ENCODE measurements around the gene KCNJ12. TPM values are rescaled to one million over a fixed set of nuclear protein-coding genes. Genes with fewer than 3 reads are reported as not detected.

KCNJ12 gene
- polyA plus RNA-seq, 2 of the 4 experiments (the other 2 are of a cell fraction), result 0.34 to 0.44 TPM

DNA sequence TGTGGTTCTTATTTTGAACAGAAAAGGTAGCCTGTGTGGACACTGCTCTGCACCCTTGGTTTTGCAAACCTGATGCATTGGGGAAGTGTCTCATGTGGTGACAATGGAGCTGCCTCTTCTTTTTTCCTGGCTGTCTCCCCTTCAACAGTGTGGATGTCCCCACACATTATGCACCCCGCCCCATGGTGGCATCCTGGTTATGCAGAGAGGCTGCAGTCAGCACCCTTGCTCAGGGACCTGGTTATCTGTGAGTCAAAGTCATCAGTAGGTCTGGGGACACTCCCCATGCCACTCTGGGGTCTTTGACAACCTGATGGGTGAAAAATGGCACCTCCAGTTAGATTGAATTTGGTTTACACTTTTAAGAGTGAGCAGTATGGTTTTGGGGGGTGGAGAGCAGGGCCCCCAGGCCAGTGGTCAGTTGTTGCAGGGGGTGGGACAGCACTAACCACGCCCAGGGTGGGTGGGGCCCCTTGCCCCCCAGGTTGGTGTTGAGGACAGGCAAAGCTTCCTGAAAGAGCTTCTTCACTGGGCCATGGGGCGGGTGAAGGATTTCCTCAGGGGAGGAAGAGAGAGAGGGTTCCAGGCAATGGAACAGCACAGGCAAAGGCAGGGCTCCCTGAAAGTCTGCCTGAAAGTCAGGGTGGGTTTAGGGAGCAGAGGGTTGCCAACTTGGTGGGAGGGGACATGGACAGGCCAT lies 24.6 kb upstream of the KCNJ12 start:
- CTCF ChIA-PET, result no interaction called here
- no peak for TF ChIP-seq NR3C1 (IDR thresholded peaks at IDR 0.05)
- no peak for TF ChIP-seq KDM5A (IDR thresholded peaks at IDR 0.05)
- TF ChIP-seq ESRRA (IDR thresholded peaks at IDR 0.05; ENCODE audit: borderline replicate concordance, low read length), result no peak
- TF ChIP-seq HOXB13 (CRISPR knock-in tag; IDR thresholded peaks at IDR 0.05; ENCODE audit: low read depth), result no peak
- TF ChIP-seq RNF2 (IDR thresholded peaks at IDR 0.05; ENCODE audit: borderline replicate concordance, low read depth), result no peak
- TF ChIP-seq EHMT2 (IDR thresholded peaks at IDR 0.05; ENCODE audit: low read depth), result no peak
- TF ChIP-seq, protein P1, sequence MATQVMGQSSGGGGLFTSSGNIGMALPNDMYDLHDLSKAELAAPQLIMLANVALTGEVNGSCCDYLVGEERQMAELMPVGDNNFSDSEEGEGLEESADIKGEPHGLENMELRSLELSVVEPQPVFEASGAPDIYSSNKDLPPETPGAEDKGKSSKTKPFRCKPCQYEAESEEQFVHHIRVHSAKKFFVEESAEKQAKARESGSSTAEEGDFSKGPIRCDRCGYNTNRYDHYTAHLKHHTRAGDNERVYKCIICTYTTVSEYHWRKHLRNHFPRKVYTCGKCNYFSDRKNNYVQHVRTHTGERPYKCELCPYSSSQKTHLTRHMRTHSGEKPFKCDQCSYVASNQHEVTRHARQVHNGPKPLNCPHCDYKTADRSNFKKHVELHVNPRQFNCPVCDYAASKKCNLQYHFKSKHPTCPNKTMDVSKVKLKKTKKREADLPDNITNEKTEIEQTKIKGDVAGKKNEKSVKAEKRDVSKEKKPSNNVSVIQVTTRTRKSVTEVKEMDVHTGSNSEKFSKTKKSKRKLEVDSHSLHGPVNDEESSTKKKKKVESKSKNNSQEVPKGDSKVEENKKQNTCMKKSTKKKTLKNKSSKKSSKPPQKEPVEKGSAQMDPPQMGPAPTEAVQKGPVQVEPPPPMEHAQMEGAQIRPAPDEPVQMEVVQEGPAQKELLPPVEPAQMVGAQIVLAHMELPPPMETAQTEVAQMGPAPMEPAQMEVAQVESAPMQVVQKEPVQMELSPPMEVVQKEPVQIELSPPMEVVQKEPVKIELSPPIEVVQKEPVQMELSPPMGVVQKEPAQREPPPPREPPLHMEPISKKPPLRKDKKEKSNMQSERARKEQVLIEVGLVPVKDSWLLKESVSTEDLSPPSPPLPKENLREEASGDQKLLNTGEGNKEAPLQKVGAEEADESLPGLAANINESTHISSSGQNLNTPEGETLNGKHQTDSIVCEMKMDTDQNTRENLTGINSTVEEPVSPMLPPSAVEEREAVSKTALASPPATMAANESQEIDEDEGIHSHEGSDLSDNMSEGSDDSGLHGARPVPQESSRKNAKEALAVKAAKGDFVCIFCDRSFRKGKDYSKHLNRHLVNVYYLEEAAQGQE (IDR thresholded peaks at IDR 0.05), result no peak
- TF ChIP-seq EHF (CRISPR knock-in tag; IDR thresholded peaks at IDR 0.05), result no peak
- no peak for TF ChIP-seq RAD21 (conservative IDR thresholded peaks at IDR 0.05 in 1 of 2, IDR thresholded peaks at IDR 0.05 in 1 of 2)
- TF ChIP-seq TFCP2L1 (CRISPR knock-in tag; IDR thresholded peaks at IDR 0.05), result no peak
- no peak for TF ChIP-seq RARB (CRISPR knock-in tag; IDR thresholded peaks at IDR 0.05)
- TF ChIP-seq JUNB (IDR thresholded peaks at IDR 0.05), result no peak
- TF ChIP-seq EP300 (IDR thresholded peaks at IDR 0.05), result no peak
- TF ChIP-seq NFE2L2 (conservative IDR thresholded peaks at IDR 0.05; ENCODE audit: low read length), result no peak
- TF ChIP-seq HOXA7 (CRISPR knock-in tag; IDR thresholded peaks at IDR 0.05), result no peak
- no peak for TF ChIP-seq HOXB5 (CRISPR knock-in tag; IDR thresholded peaks at IDR 0.05)
- TF ChIP-seq, protein P2, sequence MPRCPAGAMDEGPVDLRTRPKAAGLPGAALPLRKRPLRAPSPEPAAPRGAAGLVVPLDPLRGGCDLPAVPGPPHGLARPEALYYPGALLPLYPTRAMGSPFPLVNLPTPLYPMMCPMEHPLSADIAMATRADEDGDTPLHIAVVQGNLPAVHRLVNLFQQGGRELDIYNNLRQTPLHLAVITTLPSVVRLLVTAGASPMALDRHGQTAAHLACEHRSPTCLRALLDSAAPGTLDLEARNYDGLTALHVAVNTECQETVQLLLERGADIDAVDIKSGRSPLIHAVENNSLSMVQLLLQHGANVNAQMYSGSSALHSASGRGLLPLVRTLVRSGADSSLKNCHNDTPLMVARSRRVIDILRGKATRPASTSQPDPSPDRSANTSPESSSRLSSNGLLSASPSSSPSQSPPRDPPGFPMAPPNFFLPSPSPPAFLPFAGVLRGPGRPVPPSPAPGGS (IDR thresholded peaks at IDR 0.05), result no peak
- Histone ChIP-seq H3K4me1 (0 out of 3 replicates have a peak, but pooled peaks cover 4% of the 10 kb centered on the region), H3K27ac (no peak overlapping the region), H3K4me2 (no peak overlapping the region), H3K9me3 (no peaks in the 10 kb centered on the region), H3K4me3 (no peak overlapping the region)
- WGBS (ENCODE audit: missing lambda C conversion rate), result 56% methylated on average over 3 of the region's 3 CpGs
- POLR2A ChIA-PET, result no interaction called here
- DNase-seq (ENCODE audit: low read depth in 1 of 2, low spot score in 1 of 2) (no peak), ATAC-seq (no peak), FAIRE-seq (peak; percentile 18)

DNA sequence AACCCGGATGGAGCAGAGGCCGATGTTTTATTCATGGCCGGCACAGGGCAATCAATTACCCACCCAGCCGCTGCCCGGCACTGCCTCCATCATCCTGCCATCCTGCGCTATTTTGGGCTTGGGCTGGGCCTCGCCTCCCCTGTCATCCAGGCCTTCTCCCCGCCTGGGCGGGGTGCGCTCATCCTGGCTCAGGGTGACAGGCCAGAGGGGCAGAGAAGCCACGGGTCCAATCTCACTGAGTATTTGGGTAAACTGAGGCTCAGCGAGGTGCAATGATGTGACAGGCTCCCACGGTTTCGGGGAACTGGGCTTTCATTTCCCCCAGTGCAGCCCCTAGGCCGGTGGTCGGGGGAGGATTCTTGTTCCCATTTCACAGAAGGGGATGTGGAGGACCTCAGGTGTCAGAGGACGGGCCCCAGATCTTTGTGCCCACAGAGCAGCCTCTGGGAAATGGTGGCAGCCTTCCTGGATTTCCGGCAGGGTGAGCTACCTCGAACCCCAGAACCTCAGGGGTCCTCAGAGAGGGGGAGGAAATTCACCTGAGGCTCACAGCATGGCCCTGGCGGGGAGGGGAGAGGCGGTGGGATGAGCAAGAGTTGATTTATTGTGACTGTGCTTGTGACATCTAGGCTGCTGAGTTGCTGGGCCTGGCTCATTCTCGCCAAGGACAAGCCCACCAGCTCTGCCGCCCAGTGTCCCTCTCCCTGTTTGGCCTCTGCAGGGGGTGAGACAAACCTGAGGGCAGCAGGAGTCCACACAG lies 23.8 kb upstream of the KCNJ12 start:
- FAIRE-seq, result no peak
- POLR2A ChIA-PET, result no interaction called here
- CTCF ChIA-PET, result interaction anchor here (0.6 kb wide), 1 partner anchor 67 kb away, joined by 3 read pairs; no protein-coding TSS in a partner anchor
- Histone ChIP-seq H3K9me3 (no peaks in the 10 kb centered on the region), H3K4me3 (no peak overlapping the region), H3K4me1 (0 out of 3 replicates have a peak, but pooled peaks cover 4% of the 10 kb centered on the region), H3K27ac (no peak overlapping the region), H3K4me2 (no peak overlapping the region)
- 79% methylated on average over 22 of the region's 23 CpGs for WGBS (ENCODE audit: missing lambda C conversion rate)
- no peak for DNase-seq (ENCODE audit: low read depth in 1 of 2, low spot score in 1 of 2)
- no peak for ATAC-seq
- TF ChIP-seq ZSCAN20 (CRISPR knock-in tag; IDR thresholded peaks at IDR 0.05) (no peak), CHD4 (IDR thresholded peaks at IDR 0.05; ENCODE audit: borderline replicate concordance) (no peak), PHF8 (IDR thresholded peaks at IDR 0.05; ENCODE audit: borderline replicate concordance, low read depth) (no peak), SREBF2 (IDR thresholded peaks at IDR 0.05) (no peak), FOXS1 (CRISPR knock-in tag; IDR thresholded peaks at IDR 0.05) (no peak), RAD21 (conservative IDR thresholded peaks at IDR 0.05 in 1 of 2, IDR thresholded peaks at IDR 0.05 in 1 of 2) (no peak), MAZ (IDR thresholded peaks at IDR 0.05; ENCODE audit: borderline replicate concordance, low read depth, low read length) (no peak), TP53 (CRISPR knock-in tag; IDR thresholded peaks at IDR 0.05) (no peak), ZFP36 (IDR thresholded peaks at IDR 0.05; ENCODE audit: borderline replicate concordance, partially characterized antibody) (no peak)
- TF ChIP-seq, protein P3, sequence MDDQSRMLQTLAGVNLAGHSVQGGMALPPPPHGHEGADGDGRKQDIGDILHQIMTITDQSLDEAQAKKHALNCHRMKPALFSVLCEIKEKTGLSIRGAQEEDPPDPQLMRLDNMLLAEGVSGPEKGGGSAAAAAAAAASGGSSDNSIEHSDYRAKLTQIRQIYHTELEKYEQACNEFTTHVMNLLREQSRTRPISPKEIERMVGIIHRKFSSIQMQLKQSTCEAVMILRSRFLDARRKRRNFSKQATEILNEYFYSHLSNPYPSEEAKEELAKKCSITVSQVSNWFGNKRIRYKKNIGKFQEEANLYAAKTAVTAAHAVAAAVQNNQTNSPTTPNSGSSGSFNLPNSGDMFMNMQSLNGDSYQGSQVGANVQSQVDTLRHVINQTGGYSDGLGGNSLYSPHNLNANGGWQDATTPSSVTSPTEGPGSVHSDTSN (IDR thresholded peaks at IDR 0.05), result no peak
- TF ChIP-seq, protein P4, sequence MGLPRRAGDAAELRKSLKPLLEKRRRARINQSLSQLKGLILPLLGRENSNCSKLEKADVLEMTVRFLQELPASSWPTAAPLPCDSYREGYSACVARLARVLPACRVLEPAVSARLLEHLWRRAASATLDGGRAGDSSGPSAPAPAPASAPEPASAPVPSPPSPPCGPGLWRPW (IDR thresholded peaks at IDR 0.05), result no peak
- TF ChIP-seq, protein P5, sequence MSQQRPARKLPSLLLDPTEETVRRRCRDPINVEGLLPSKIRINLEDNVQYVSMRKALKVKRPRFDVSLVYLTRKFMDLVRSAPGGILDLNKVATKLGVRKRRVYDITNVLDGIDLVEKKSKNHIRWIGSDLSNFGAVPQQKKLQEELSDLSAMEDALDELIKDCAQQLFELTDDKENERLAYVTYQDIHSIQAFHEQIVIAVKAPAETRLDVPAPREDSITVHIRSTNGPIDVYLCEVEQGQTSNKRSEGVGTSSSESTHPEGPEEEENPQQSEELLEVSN (IDR thresholded peaks at IDR 0.05; ENCODE audit: borderline replicate concordance, low read depth), result no peak
- TF ChIP-seq, protein P2 (IDR thresholded peaks at IDR 0.05), result no peak

Data from A549 (cell line).